Measurements from ENCODE around the gene BBS1. TPM values are rescaled to one million over a fixed set of nuclear protein-coding genes. Genes with fewer than 3 reads are reported as not detected.

BBS1 gene
- polyA plus RNA-seq, 4 donors = 3.8 to 37.1 (median 7.9) TPM

GRCh38 chr11:66555416-66555815 lies 45.0 kb downstream of the BBS1 start:
- WGBS, 3 donors = 42 to 60% (median 57%) methylated on average over 3 of the region's 3 CpGs
- no peak overlapping the region for H3K27ac ChIP-seq (ENCODE audit: low read depth in 1 of 3, low read length in 2 of 3)
- peaks cover 0 to 2% (median 0%) of the 10 kb centered on the region in 3 donors for H3K36me3 ChIP-seq (ENCODE audit: control insufficient read depth in 3 of 3, insufficient read depth in 2 of 3, low read depth in 1 of 3, low read length in 3 of 3)
- H3K4me1 ChIP-seq (ENCODE audit: control insufficient read depth in 3 of 3, insufficient read depth in 2 of 3, low read depth in 1 of 3, low read length in 2 of 3) = peaks cover 0 to 6% (median 6%) of the 10 kb centered on the region in 3 donors
- no peak for FAIRE-seq
- H3K9me3 ChIP-seq (ENCODE audit: control insufficient read depth in 2 of 2, insufficient read depth in 1 of 2, low read depth in 1 of 2, low read length in 1 of 2) = no peaks in the 10 kb centered on the region
- peaks cover 0 to 32% (median 6%) of the 10 kb centered on the region in 3 donors for H3K27me3 ChIP-seq (ENCODE audit: control insufficient read depth in 3 of 3, insufficient read depth in 3 of 3, low read length in 3 of 3)
- DNase-seq = no peak
- H3K4me3 ChIP-seq (ENCODE audit: low read depth in 1 of 3, low read length in 3 of 3) = no peak overlapping the region

GRCh38 chr11:66556086-66556485 lies 45.7 kb downstream of the BBS1 start:
- no peak for DNase-seq
- 68 to 84% (median 75%) methylated on average over 7 of the region's 7 CpGs for WGBS, 3 donors
- no peak for FAIRE-seq
- no peak overlapping the region for H3K27ac ChIP-seq (ENCODE audit: low read depth in 1 of 3, low read length in 2 of 3)
- H3K36me3 ChIP-seq (ENCODE audit: control insufficient read depth in 3 of 3, insufficient read depth in 2 of 3, low read depth in 1 of 3, low read length in 3 of 3) = peaks cover 0 to 2% (median 0%) of the 10 kb centered on the region in 3 donors
- H3K4me3 ChIP-seq (ENCODE audit: low read depth in 1 of 3, low read length in 3 of 3) = no peak overlapping the region
- no peaks in the 10 kb centered on the region for H3K9me3 ChIP-seq (ENCODE audit: control insufficient read depth in 2 of 2, insufficient read depth in 1 of 2, low read depth in 1 of 2, low read length in 1 of 2)
- peaks cover 0 to 6% (median 6%) of the 10 kb centered on the region in 3 donors for H3K4me1 ChIP-seq (ENCODE audit: control insufficient read depth in 3 of 3, insufficient read depth in 2 of 3, low read depth in 1 of 3, low read length in 2 of 3)
- peaks cover 0 to 35% (median 6%) of the 10 kb centered on the region in 3 donors for H3K27me3 ChIP-seq (ENCODE audit: control insufficient read depth in 3 of 3, insufficient read depth in 3 of 3, low read length in 3 of 3)

- Histone ChIP-seq H3K4me1 (ENCODE audit: control insufficient read depth in 3 of 3, insufficient read depth in 2 of 3, low read depth in 1 of 3, low read length in 2 of 3) (peaks cover 0 to 6% (median 6%) of the 10 kb centered on the region in 3 donors), H3K9me3 (ENCODE audit: control insufficient read depth in 2 of 2, insufficient read depth in 1 of 2, low read depth in 1 of 2, low read length in 1 of 2) (no peaks in the 10 kb centered on the region), H3K36me3 (ENCODE audit: control insufficient read depth in 3 of 3, insufficient read depth in 2 of 3, low read depth in 1 of 3, low read length in 3 of 3) (no peaks in the 10 kb centered on the region), H3K27ac (ENCODE audit: low read depth in 1 of 3, low read length in 2 of 3) (no peak overlapping the region), H3K4me3 (ENCODE audit: low read depth in 1 of 3, low read length in 3 of 3) (no peak overlapping the region), H3K27me3 (ENCODE audit: control insufficient read depth in 3 of 3, insufficient read depth in 3 of 3, low read length in 3 of 3) (peaks cover 0 to 35% (median 6%) of the 10 kb centered on the region in 3 donors)
- WGBS, 3 donors = 89 to 91% (median 89%) methylated on average over 24 of the region's 24 CpGs
- FAIRE-seq (no peak), DNase-seq (no peak)
These were observed 47.4 kb downstream of the BBS1 start for GRCh38 chr11:66557733-66558326.

- H3K36me3 ChIP-seq (ENCODE audit: control insufficient read depth in 3 of 3, insufficient read depth in 2 of 3, low read depth in 1 of 3, low read length in 3 of 3) = no peaks in the 10 kb centered on the region
- FAIRE-seq (no peak), DNase-seq (peak; percentile 15 to 45)
- peaks cover 0 to 35% (median 6%) of the 10 kb centered on the region in 3 donors for H3K27me3 ChIP-seq (ENCODE audit: control insufficient read depth in 3 of 3, insufficient read depth in 3 of 3, low read length in 3 of 3)
- H3K27ac ChIP-seq (ENCODE audit: low read depth in 1 of 3, low read length in 2 of 3) = no peak overlapping the region
- H3K9me3 ChIP-seq (ENCODE audit: control insufficient read depth in 2 of 2, insufficient read depth in 1 of 2, low read depth in 1 of 2, low read length in 1 of 2) = no peaks in the 10 kb centered on the region
- WGBS, 3 donors = 15 to 16% (median 16%) methylated on average over 40 to 50 of the region's 50 CpGs
- no peak overlapping the region for H3K4me3 ChIP-seq (ENCODE audit: low read depth in 1 of 3, low read length in 3 of 3)
- peaks cover 0 to 6% (median 6%) of the 10 kb centered on the region in 3 donors for H3K4me1 ChIP-seq (ENCODE audit: control insufficient read depth in 3 of 3, insufficient read depth in 2 of 3, low read depth in 1 of 3, low read length in 2 of 3)
These were observed 48.9 kb downstream of the BBS1 start for GRCh38 chr11:66559142-66559865.

GRCh38 chr11:66559866-66560676 lies 49.6 kb downstream of the BBS1 start:
- H3K27me3 ChIP-seq (ENCODE audit: control insufficient read depth in 3 of 3, insufficient read depth in 3 of 3, low read length in 3 of 3) = peaks cover 0 to 35% (median 6%) of the 10 kb centered on the region in 3 donors
- H3K9me3 ChIP-seq (ENCODE audit: control insufficient read depth in 2 of 2, insufficient read depth in 1 of 2, low read depth in 1 of 2, low read length in 1 of 2) = no peaks in the 10 kb centered on the region
- 51 to 73% (median 60%) methylated on average over 26 to 27 of the region's 27 CpGs for WGBS, 3 donors
- no peaks in the 10 kb centered on the region for H3K36me3 ChIP-seq (ENCODE audit: control insufficient read depth in 3 of 3, insufficient read depth in 2 of 3, low read depth in 1 of 3, low read length in 3 of 3)
- no peak overlapping the region for H3K4me3 ChIP-seq (ENCODE audit: low read depth in 1 of 3, low read length in 3 of 3)
- no peak overlapping the region for H3K27ac ChIP-seq (ENCODE audit: low read depth in 1 of 3, low read length in 2 of 3)
- peaks cover 0 to 6% (median 6%) of the 10 kb centered on the region in 3 donors for H3K4me1 ChIP-seq (ENCODE audit: control insufficient read depth in 3 of 3, insufficient read depth in 2 of 3, low read depth in 1 of 3, low read length in 2 of 3)
- DNase-seq = peak in 1 of 2 donors; percentile 14
- FAIRE-seq = no peak

GRCh38 chr11:66561178-66561974 lies 50.9 kb downstream of the BBS1 start:
- peaks cover 0 to 36% (median 6%) of the 10 kb centered on the region in 3 donors for H3K27me3 ChIP-seq (ENCODE audit: control insufficient read depth in 3 of 3, insufficient read depth in 3 of 3, low read length in 3 of 3)
- no peak for DNase-seq
- H3K36me3 ChIP-seq (ENCODE audit: control insufficient read depth in 3 of 3, insufficient read depth in 2 of 3, low read depth in 1 of 3, low read length in 3 of 3) = peaks cover 0 to 3% (median 0%) of the 10 kb centered on the region in 3 donors
- no peak for FAIRE-seq
- no peak overlapping the region for H3K4me3 ChIP-seq (ENCODE audit: low read depth in 1 of 3, low read length in 3 of 3)
- peaks cover 0 to 6% (median 6%) of the 10 kb centered on the region in 3 donors for H3K4me1 ChIP-seq (ENCODE audit: control insufficient read depth in 3 of 3, insufficient read depth in 2 of 3, low read depth in 1 of 3, low read length in 2 of 3)
- no peaks in the 10 kb centered on the region for H3K9me3 ChIP-seq (ENCODE audit: control insufficient read depth in 2 of 2, insufficient read depth in 1 of 2, low read depth in 1 of 2, low read length in 1 of 2)
- H3K27ac ChIP-seq (ENCODE audit: low read depth in 1 of 3, low read length in 2 of 3) = no peak overlapping the region
- 77 to 81% (median 78%) methylated on average over 14 of the region's 14 CpGs for WGBS, 3 donors

GRCh38 chr11:66561975-66562248 lies 51.5 kb downstream of the BBS1 start:
- Histone ChIP-seq H3K27me3 (ENCODE audit: control insufficient read depth in 3 of 3, insufficient read depth in 3 of 3, low read length in 3 of 3) (peaks cover 0 to 37% (median 6%) of the 10 kb centered on the region in 3 donors), H3K9me3 (ENCODE audit: control insufficient read depth in 2 of 2, insufficient read depth in 1 of 2, low read depth in 1 of 2, low read length in 1 of 2) (no peaks in the 10 kb centered on the region), H3K4me3 (ENCODE audit: low read depth in 1 of 3, low read length in 3 of 3) (no peak overlapping the region), H3K36me3 (ENCODE audit: control insufficient read depth in 3 of 3, insufficient read depth in 2 of 3, low read depth in 1 of 3, low read length in 3 of 3) (peaks cover 0 to 3% (median 0%) of the 10 kb centered on the region in 3 donors), H3K4me1 (ENCODE audit: control insufficient read depth in 3 of 3, insufficient read depth in 2 of 3, low read depth in 1 of 3, low read length in 2 of 3) (peaks cover 0 to 6% (median 6%) of the 10 kb centered on the region in 3 donors), H3K27ac (ENCODE audit: low read depth in 1 of 3, low read length in 2 of 3) (no peak overlapping the region)
- FAIRE-seq (no peak), DNase-seq (no peak)
- 89 to 91% (median 89%) methylated on average over 8 to 9 of the region's 9 CpGs for WGBS, 3 donors

GRCh38 chr11:66562275-66562674 lies 51.8 kb downstream of the BBS1 start:
- Histone ChIP-seq H3K4me3 (ENCODE audit: low read depth in 1 of 3, low read length in 3 of 3) (no peak overlapping the region), H3K36me3 (ENCODE audit: control insufficient read depth in 3 of 3, insufficient read depth in 2 of 3, low read depth in 1 of 3, low read length in 3 of 3) (peaks cover 0 to 3% (median 0%) of the 10 kb centered on the region in 3 donors), H3K4me1 (ENCODE audit: control insufficient read depth in 3 of 3, insufficient read depth in 2 of 3, low read depth in 1 of 3, low read length in 2 of 3) (peaks cover 0 to 6% (median 6%) of the 10 kb centered on the region in 3 donors), H3K27ac (ENCODE audit: low read depth in 1 of 3, low read length in 2 of 3) (no peak overlapping the region), H3K9me3 (ENCODE audit: control insufficient read depth in 2 of 2, insufficient read depth in 1 of 2, low read depth in 1 of 2, low read length in 1 of 2) (no peaks in the 10 kb centered on the region), H3K27me3 (ENCODE audit: control insufficient read depth in 3 of 3, insufficient read depth in 3 of 3, low read length in 3 of 3) (peaks cover 0 to 39% (median 6%) of the 10 kb centered on the region in 3 donors)
- 45 to 71% (median 50%) methylated on average over 2 of the region's 2 CpGs for WGBS, 3 donors
- FAIRE-seq (no peak), DNase-seq (no peak)

Data from small intestine (tissue), 7 donors.